PC-9 (cell line): ENCODE results near the gene GNB3. TPM values are rescaled to one million over a fixed set of nuclear protein-coding genes. Genes with fewer than 3 reads are reported as not detected.
"Not testable (repeated sequence)": the region's sequence is repeated elsewhere in the genome, so short reads cannot be mapped to it uniquely, and the experiment has no call there.

ENCODE experiments used
- BruUV-seq: library from RNA; stranded (reverse); fragments of 400-500 nt; replicated peaks from 2 replicates; lab custom pipeline; 2021; lab: Mats Ljungman, UMichigan
- CTCF ChIA-PET: fragments of 300-600 bp; sonication (Branson Sonifier 250); formaldehyde crosslinking; loops from one replicate; lab custom pipeline; 2022; ENCODE audit warnings: antibody characterized with exemption; lab: Charles Lee
- POLR2A ChIA-PET: fragments of 300-600 bp; sonication (Branson Sonifier 250); formaldehyde crosslinking; loops from one replicate; lab custom pipeline; 2022; ENCODE audit warnings: antibody characterized with exemption; ENCODE audit not compliant: unreplicated experiment; lab: Charles Lee
- DNase-seq, 2 experiments: peaks; one replicate each; pipeline versions ENCODE4 v3.0.0 to v3.0.0-alpha.2; 2015 to 2022; ENCODE audit warnings: mixed read lengths in 1 of 2
- H2AFZ ChIP-seq: fragments of 200-600 bp; sonication (generic); 2 replicates; pipeline ENCODE4 v1.8.1; 2017; ENCODE audit warnings: antibody characterized with exemption
- H3F3A ChIP-seq: fragments of 200-600 bp; sonication (generic); 2 replicates; pipeline ENCODE4 v1.8.1; 2017; ENCODE audit warnings: antibody characterized with exemption, mild to moderate bottlenecking, low read depth; ENCODE audit not compliant: insufficient read depth
- H3K27ac ChIP-seq: fragments of 200-600 bp; sonication (generic); 2 replicates; pipeline ENCODE4 v1.6.1; 2016; ENCODE audit warnings: mixed run types
- H3K27me3 ChIP-seq: fragments of 200-600 bp; sonication (generic); 2 replicates; pipeline ENCODE4 v1.6.1; 2016; ENCODE audit warnings: low read depth, mixed run types; ENCODE audit not compliant: insufficient read depth
- H3K36me3 ChIP-seq: fragments of 200-600 bp; sonication (generic); 2 replicates; pipeline ENCODE4 v1.6.1; 2016; ENCODE audit warnings: low read depth, mixed run types
- H3K4me1 ChIP-seq: fragments of 200-600 bp; sonication (generic); replicated peaks from 2 replicates; pipeline ENCODE4 v1.6.1; 2016; ENCODE audit warnings: mixed run types; ENCODE audit not compliant: insufficient read depth
- H3K4me2 ChIP-seq: fragments of 200-600 bp; sonication (generic); 2 replicates; pipeline ENCODE4 v1.6.1; 2017; ENCODE audit warnings: mixed run types
- H3K4me3 ChIP-seq: fragments of 200-600 bp; sonication (generic); 2 replicates; pipeline ENCODE4 v1.6.1; 2016; ENCODE audit warnings: mixed run types
- H3K79me2 ChIP-seq: fragments of 200-600 bp; sonication (generic); 2 replicates; pipeline ENCODE4 v1.6.1; 2017; ENCODE audit warnings: low read depth, mixed run types
- H3K9me2 ChIP-seq: fragments of 200-600 bp; sonication (generic); 2 replicates; pipeline ENCODE4 v1.8.1; 2017; ENCODE audit warnings: mild to moderate bottlenecking; ENCODE audit not compliant: insufficient read depth
- H3K9me3 ChIP-seq: fragments of 200-600 bp; sonication (generic); 2 replicates; pipeline ENCODE4 v1.8.1; 2016; ENCODE audit warnings: low read depth; ENCODE audit not compliant: insufficient read depth
- H4K20me1 ChIP-seq: fragments of 200-600 bp; sonication (generic); 2 replicates; pipeline ENCODE4 v1.8.1; 2017; ENCODE audit not compliant: insufficient read depth
- EZH2 ChIP-seq: fragments of 200-600 bp; sonication (generic); IDR thresholded peaks from 2 replicates; pipeline ENCODE4 v1.8.0; 2017; ENCODE audit warnings: antibody characterized with exemption, low read depth
- intact Hi-C: fragments of 100-400 bp; cut with micrococcal nuclease; formaldehyde crosslinking; loops from one replicate; pipeline ENCODE4 v1.10.0; 2022; ENCODE audit not compliant: unreplicated experiment
- total RNA-seq: library from RNA; stranded (reverse); gene quantifications from 2 replicates; pipeline ENCODE4 v1.2.3, GENCODE V29; 2021
- TF ChIP-seq, protein P1 (sequence below): fragments of 200-600 bp; sonication (generic); conservative IDR thresholded peaks from 2 replicates; pipeline ENCODE4 v1.6.1; 2017; ENCODE audit warnings: mixed run types, antibody characterized with exemption, mild to moderate bottlenecking, moderate library complexity

The GNB3 gene
- total RNA-seq, 1 experiment from 2014 or later: not detected

DNA sequence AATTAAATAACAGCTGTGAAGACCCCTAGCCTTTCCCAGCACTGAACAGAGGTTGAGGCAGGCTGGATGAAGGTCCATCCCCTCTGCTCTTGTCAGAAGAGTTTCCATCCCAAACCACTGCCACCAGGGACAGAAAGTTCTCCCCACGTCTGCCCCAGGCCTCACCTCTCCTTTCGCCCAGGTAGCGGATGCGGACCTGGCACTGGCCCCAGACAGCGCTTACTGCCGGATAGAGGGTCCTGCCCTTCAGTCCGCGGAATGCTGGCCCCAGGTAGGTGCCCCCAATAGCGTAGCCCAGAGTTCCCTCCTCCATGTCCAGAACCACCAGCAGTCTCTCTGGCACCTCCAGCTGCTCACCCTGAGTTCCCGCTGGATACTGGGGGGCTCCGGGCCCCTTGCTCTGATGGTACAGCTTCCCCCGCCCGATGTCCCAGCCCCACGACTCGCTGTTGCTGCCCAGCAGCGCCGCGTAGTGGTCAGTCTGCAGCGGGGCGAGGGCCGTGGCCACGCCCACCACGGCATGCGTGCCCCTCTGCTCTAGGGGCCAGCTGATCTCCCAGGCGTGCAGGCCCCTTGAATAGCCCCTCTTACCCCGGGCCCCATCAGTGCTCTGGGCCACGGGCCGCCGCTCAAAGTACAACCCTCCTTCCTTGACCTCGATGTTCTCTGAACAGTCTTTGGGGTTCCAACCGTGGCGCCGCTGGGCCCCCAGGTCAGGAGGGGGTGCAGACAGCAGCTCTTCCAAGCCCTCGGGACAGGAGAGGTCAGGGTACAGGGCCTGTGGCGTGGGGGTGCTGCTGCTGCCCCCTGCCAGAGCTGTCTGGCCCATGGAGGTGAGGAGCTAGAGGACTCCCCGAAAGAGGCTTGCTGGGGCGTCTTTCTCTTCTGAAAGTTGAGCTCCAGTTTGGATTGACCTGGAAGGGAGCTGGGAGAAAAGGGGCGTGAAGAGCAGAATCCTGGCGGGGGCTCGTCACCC, 31.6 kb downstream of the GNB3 start:
- peaks cover 39% of the 10 kb centered on the region for H3K79me2 ChIP-seq
- POLR2A ChIA-PET: interaction anchor here (0.5 to 2.8 kb wide), 19 partner anchors 8 to 1589 kb away, joined by 3 to 20 read pairs (median 5); partner anchors contain the start of genes C12orf57, CDCA3, COPS7A and LRRC23
- intact Hi-C loops: loop anchor here (1.0 to 5.0 kb wide), 8 partner anchors 19 to 258 kb away; partner anchors contain the start of genes C1R, CDCA3, CLSTN3 and ENO2

DNA sequence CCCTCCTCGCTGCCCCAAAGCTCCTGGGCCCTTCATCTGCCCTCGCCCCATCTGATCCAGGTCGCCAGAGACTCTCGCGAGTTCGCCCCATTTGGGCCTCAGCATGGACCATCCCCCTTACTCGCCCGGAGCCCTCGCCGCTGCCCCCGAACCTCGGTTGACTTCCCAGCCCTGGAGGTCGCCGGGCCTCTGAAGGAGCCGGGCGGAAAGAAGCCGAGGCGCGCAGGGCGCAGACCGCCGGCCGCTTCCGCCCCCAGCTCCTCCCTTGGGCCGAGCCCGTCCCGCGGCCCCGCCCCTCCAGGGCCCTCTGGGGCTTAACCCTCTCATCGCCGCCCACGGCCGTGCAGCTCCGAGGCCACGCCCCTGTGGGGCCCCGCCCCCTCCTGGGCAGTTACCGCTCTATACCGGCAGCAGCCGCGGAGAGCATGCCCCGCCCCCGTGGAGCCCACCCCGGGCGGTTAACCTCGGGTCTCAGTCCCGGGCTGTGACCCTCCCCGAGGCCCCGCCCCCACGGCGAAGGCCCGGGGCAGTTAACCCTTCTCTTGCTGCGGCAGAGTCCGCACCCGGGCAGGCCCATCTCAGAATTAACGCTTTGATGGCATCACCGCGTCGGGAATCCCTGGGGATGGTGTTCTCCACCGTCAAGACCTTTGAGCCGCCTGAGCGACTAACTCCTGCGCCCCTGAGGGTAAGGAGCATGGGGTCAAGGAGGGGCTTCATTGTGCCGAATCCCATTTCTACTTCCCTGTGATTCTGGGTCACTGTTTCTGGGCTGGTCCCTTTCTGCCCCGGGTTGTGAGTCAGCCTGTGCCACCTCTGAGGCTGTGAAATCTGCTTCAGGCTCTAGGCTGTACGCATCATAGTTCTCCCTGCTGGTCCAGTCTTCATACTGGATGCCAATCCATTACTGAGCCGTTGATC, 32.6 kb downstream of the GNB3 start, which contains the start of gene SPSB2:
Gene SPSB2, minus strand, starts transcription at position 210 of the 921 bp plus-strand sequence. CDS start 402 bp downstream, outside the sequence.
- Histone ChIP-seq H3K79me2 (peaks cover 29% of the 10 kb centered on the region), H3F3A (peaks cover 58% of the 10 kb centered on the region), H3K27me3 (no peaks in the 10 kb centered on the region), H3K27ac (peak within 1 kb of the TSS; percentile 37), H4K20me1 (peaks cover 37% of the 10 kb centered on the region), H3K9me2 (no peaks in the 10 kb centered on the region), H3K9me3 (no peaks in the 10 kb centered on the region), H3K36me3 (peaks cover 12% of the 10 kb centered on the region; the same call in 1 of the 2 replicates), H3K4me2 (peak within 1 kb of the TSS; percentile 96), H2AFZ (peak within 1 kb of the TSS; percentile 84), H3K4me3 (peak within 1 kb of the TSS; percentile 84), H3K4me1 (peaks cover 36% of the 10 kb centered on the region)
- ChIA-PET POLR2A (interaction anchor here (0.5 to 2.8 kb wide), 19 partner anchors 9 to 736 kb away, joined by 3 to 20 read pairs (median 4); partner anchors contain the start of genes C12orf57, CDCA3, COPS7A and LRRC23), CTCF (interaction anchor here (0.5 to 2.6 kb wide), 15 partner anchors 16 to 260 kb away, joined by 3 to 12 read pairs (median 5); partner anchors contain the start of genes CDCA3, LRRC23 and USP5)
- TF ChIP-seq, protein P1, sequence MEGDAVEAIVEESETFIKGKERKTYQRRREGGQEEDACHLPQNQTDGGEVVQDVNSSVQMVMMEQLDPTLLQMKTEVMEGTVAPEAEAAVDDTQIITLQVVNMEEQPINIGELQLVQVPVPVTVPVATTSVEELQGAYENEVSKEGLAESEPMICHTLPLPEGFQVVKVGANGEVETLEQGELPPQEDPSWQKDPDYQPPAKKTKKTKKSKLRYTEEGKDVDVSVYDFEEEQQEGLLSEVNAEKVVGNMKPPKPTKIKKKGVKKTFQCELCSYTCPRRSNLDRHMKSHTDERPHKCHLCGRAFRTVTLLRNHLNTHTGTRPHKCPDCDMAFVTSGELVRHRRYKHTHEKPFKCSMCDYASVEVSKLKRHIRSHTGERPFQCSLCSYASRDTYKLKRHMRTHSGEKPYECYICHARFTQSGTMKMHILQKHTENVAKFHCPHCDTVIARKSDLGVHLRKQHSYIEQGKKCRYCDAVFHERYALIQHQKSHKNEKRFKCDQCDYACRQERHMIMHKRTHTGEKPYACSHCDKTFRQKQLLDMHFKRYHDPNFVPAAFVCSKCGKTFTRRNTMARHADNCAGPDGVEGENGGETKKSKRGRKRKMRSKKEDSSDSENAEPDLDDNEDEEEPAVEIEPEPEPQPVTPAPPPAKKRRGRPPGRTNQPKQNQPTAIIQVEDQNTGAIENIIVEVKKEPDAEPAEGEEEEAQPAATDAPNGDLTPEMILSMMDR: no peak
- TF ChIP-seq EZH2: no peak
- DNase-seq: peak; percentile 91 to 100
- intact Hi-C loops: loop anchor here (1.0 to 5.0 kb wide), 8 partner anchors 18 to 257 kb away; partner anchors contain the start of genes C1R, CDCA3, CLSTN3 and ENO2
- no TSS peak for BruUV-seq

More for the DNA sequence above, 31.6 kb downstream of the GNB3 start:
- Histone ChIP-seq H3K9me3 (no peaks in the 10 kb centered on the region), H3K27ac (peak overlapping the region; percentile 14; the same call in 1 of the 2 replicates), H3F3A (peaks cover 63% of the 10 kb centered on the region), H2AFZ (peak overlapping the region; percentile 84), H4K20me1 (peaks cover 41% of the 10 kb centered on the region), H3K4me1 (peaks cover 36% of the 10 kb centered on the region), H3K4me2 (peak overlapping the region; percentile 96), H3K4me3 (peak overlapping the region; percentile 84), H3K27me3 (no peaks in the 10 kb centered on the region), H3K9me2 (no peaks in the 10 kb centered on the region), H3K36me3 (peaks cover 12% of the 10 kb centered on the region; the same call in 1 of the 2 replicates)
- TSS peak; percentile 56 for BruUV-seq
- peak; percentile 69 to 94 for DNase-seq
- CTCF ChIA-PET: interaction anchor here (0.5 to 2.6 kb wide), 17 partner anchors 17 to 259 kb away, joined by 3 to 28 read pairs (median 4); partner anchors contain the start of genes CDCA3, LRRC23 and USP5
- TF ChIP-seq EZH2: no peak
- TF ChIP-seq, protein P1: peak; percentile 95

DNA sequence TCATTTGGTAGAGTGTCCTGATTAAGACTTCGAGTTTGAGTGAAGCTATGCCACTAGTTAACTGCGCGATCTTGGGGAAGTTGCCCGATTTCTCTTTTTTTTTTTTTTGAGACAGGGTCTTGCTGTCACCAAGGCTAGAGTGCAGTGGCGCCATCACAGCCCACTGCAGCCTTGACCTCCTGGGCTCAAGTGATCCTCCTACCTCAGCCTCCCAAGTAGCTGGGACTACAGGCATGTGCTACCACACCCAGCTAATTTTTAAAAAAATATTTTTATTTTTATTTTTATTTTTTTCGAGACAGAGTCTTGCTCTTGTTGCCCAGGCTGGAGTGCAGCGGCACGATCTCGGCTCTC, 33.3 kb downstream of the GNB3 start:
- H3K9me2 ChIP-seq, BruUV-seq, H3K9me3 ChIP-seq, H3K27me3 ChIP-seq, DNase-seq: not testable (repeated sequence)
- peak overlapping the region; percentile 37 for H3K27ac ChIP-seq
- peaks cover 23% of the 10 kb centered on the region for H3K79me2 ChIP-seq
- H3K4me1 ChIP-seq: peaks cover 30% of the 10 kb centered on the region
- H2AFZ ChIP-seq: peak overlapping the region; percentile 78
- ChIA-PET POLR2A (interaction anchor here (0.6 kb wide), 2 partner anchors 14 to 70 kb away, joined by 3 read pairs; no protein-coding TSS in a partner anchor), CTCF (interaction anchor here (0.6 kb wide), 1 partner anchor 181 kb away, joined by 5 read pairs; no protein-coding TSS in a partner anchor)
- H3K36me3 ChIP-seq: peaks cover 12% of the 10 kb centered on the region; the same call in 1 of the 2 replicates
- peak overlapping the region; percentile 84 for H3K4me3 ChIP-seq
- intact Hi-C loops: loop anchor here (5.0 kb wide), 1 partner anchor 218 kb away; the partner anchor contains the start of gene C1R
- peaks cover 30% of the 10 kb centered on the region for H4K20me1 ChIP-seq
- H3F3A ChIP-seq: peaks cover 51% of the 10 kb centered on the region
- H3K4me2 ChIP-seq: peak overlapping the region; percentile 96

DNA sequence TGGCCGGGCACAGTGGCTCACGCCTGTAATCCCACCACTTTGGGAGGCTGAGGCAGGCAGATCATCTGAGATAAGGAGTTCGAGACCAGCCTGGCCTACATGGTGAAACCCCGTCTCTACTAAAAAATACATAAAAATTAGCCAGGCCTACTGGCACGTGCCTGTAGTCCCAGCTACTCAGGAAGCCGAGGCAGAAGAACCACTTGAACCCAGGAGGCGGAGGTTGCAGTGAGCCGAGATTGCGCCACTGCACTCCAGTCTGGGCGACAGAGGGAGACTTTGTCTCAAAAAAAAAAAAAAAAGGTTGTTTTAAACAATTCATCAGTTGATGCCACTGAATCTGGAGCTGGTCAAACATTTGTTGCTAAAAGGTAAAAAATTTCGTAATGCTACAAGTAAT, 39.1 kb downstream of the GNB3 start:
- DNase-seq, H3K4me2 ChIP-seq, H3K27ac ChIP-seq, H3K36me3 ChIP-seq, H3K79me2 ChIP-seq, H3K4me1 ChIP-seq, H3K4me3 ChIP-seq, H3K9me2 ChIP-seq, intact Hi-C loops, H2AFZ ChIP-seq, H3K9me3 ChIP-seq, POLR2A ChIA-PET, BruUV-seq, H3K27me3 ChIP-seq, H3F3A ChIP-seq, H4K20me1 ChIP-seq: not testable (repeated sequence)
- CTCF ChIA-PET: interaction anchor here (0.6 to 0.7 kb wide), 2 partner anchors 144 to 265 kb away, joined by 3 read pairs; no protein-coding TSS in a partner anchor
